ENCODE measurements around the gene IFI44.

- TF ChIP-seq EZH2phosphoT487 (IDR thresholded peaks at IDR 0.05; ENCODE audit: borderline replicate concordance, low read depth, low read length) (no peak), CTCF (conservative IDR thresholded peaks at IDR 0.05; ENCODE audit: low read length) (no peak)
These were observed 14.3 kb downstream of the IFI44 start for GRCh38 chr1:78663923-78664322.

Measured in OCI-LY7 (cell line).